ENCODE data around the gene ZFP3.
"Not testable (repeated sequence)": the region's sequence is repeated elsewhere in the genome, so short reads cannot be mapped to it uniquely, and the experiment has no call there.

Gene ZFP3

GRCh38 chr17:5078106-5079028, at the start of gene ZFP3:
TSS of gene ZFP3 (plus strand) at chr17:5078467. CDS start at chr17:5091505, 13,038 bp downstream.
- peak; percentile 98 for DNase-seq

- not testable (repeated sequence) for DNase-seq
Measured at GRCh38 chr17:5030168-5030567, 48.1 kb upstream of the ZFP3 start.

DNA sequence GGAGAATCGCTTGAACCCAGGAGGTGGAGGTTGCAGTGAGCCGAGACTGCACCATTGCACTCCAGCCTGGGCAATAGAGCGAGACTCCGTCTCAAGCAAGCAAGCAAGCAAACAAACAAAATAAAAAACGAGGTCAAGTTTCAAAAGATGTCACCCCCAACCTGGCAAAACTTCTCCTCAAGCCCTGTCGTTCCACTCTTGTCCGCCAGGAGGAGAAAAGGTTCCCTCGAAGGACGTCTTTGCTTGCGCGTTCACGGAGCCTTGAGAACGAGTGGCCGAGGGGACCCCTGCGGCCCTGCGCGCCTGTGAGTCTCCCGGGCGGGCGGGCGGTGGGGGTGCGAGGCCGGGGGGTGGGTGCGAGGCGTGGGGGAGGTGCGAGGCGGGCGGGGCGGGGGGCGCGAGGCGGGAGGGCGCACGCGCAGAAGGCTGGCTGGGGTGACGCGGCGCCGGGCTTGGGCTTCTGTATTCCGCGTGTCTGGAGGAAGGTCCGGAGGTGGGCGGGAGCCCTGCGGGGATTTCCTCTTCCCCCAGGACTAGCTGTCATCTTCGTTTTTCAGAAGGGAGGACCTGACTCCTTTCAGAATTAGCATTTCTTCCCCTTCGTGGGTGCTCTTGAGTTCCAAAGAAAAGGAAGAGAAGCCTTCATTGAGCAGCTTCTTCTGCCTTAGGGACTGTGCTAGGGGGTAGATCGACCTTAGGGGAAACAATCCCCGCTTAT, 46.7 kb upstream of the ZFP3 start:
- DNase-seq, result peak; percentile 93

- no peak for DNase-seq
Measured at GRCh38 chr17:5032865-5033264, 45.4 kb upstream of the ZFP3 start.

DNA sequence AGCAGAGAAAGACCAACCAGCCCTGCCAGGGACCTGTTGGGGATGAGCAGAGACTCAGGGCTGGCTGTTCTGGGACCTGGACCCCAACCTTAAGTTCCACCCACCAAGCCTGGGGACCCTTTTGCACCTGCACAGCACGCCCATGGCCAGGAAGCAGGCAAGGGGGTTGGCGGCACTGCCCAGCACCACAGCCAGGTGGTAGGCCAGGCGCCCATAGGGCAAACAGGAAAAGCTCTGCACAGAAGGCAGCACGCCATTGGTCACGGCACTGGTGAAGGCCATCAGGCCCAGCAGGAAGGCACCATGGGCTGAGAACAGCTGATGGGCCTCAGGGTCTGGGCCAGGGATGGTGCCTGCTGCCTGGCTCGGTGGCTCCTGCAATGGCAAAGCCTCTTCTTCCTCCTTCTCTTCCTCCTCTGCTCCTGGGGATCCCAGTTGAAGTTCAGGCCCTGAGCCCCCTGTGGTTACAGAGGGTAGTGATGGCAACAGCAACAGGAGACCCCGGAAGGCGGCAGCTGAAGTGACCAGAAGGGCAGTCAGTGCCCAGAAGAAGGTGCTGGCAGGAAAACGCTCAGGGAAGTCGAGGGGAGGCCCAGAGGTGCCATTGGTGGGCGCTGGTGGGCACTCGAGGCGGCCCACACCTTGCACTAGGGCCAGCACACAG, 44.8 kb upstream of the ZFP3 start:
- no peak for DNase-seq

DNA sequence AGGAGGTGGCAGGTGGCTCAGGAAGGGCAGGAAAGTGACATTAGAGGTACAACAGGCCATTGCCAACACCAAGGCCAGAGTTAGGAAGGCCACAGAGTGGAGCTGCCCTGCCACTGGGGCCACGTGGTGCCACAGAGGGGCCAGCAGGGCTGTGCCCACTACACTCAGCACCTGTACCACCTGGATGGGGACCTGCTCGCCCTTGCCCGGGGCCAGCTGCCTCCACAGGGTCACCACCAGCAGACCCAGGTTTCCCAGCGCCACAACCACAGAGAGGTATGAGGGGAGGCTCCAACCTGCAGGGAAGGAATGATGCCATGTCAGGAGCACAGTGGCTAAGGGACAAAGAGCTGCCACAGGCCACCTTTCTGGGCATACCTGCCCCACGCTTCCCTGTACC, 44.2 kb upstream of the ZFP3 start:
- DNase-seq, result no peak

- no peak for DNase-seq
Measured at GRCh38 chr17:5034651-5035050, 43.6 kb upstream of the ZFP3 start.

- no peak for DNase-seq
Measured at GRCh38 chr17:5035315-5035714, 43.0 kb upstream of the ZFP3 start, which contains the start of gene SLC52A1. TSS of gene SLC52A1 (minus strand) at chr17:5035426. CDS start at chr17:5034606, 820 bp downstream.

DNA sequence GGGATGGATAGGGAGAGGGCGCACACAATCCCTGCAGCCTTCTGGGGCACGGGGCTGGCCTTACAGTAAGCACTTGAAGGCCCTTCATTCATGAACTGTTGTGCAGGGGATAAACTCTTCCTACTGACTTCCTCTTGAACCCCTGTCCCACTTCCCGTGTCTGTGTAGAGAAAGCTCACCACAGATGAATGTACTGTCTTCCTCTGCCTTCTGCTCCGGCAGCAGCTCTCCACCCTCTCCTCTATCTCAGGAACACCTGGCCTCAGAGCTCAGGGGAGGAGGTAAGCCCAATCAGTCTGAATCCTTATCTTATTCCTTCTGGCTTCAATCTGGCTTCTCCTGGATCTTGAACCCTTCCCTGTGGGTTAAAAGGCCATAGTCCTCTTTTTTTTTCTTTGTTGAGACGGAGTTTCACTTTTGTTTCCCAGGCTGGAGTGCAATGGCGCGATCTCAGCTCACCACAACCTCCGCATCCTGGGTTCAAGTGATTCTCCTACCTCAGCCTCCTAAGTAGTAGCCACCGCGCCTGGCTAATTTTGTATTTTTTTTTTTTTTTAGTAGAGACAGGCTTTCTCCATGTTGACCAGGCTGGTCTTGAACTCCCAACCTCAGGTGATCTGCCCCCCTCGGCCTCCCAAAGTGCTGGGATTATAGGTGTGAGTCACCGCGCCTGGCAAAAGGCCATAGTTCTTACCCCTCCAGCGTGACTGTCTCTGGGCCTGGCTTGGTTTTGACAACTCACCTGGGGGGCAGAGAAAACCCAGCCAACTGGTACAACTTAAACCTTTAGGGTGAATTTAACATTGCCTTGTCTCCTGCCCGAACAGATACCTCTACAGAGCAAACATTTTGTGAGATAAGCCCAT, 35.9 kb upstream of the ZFP3 start:
- peak; percentile 73 for DNase-seq

DNA sequence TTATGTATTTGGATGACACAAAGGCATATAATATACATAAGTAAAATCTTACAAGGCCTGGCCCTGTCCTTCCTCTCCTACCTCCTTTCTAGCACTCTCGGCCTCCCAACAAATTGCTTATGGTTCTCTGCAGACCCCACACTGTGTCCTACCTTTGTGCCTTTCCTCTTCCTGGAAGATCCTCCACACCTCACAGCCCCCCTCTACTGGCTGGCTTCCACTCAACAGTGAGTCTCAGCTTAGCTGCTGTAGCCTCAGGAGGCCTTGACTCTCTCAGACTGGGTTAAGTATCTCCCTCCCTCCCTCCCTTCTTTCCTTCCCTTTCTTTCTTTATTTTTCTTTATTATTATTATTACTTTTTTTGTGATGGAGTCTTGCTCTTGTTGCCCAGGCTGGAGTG, 34.7 kb upstream of the ZFP3 start:
- DNase-seq, result no peak

- no peak for DNase-seq
Measured at GRCh38 chr17:5044630-5045029, 33.6 kb upstream of the ZFP3 start.

DNA sequence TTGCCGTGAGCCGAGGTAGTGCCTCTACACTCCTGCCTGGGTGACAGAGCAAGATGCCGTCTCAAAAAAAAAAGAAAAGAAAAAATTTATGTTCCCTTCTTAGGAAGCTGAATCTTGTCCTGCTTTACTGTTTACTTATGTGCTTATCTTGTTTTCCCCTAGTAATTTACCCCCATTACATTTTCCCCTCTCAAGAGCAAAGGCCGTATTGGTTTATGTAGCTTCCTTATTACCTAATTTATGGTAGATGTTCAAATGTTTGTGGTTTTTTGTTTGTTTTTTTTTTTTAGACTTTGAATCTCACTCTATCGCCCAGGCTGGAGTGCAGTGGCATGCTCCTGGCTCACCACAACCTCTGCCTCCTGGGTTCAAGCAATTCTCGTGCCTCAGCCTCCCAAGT, 32.8 kb upstream of the ZFP3 start:
- no peak for DNase-seq

GRCh38 chr17:5047446-5047845, 30.8 kb upstream of the ZFP3 start:
- DNase-seq, result no peak

DNA sequence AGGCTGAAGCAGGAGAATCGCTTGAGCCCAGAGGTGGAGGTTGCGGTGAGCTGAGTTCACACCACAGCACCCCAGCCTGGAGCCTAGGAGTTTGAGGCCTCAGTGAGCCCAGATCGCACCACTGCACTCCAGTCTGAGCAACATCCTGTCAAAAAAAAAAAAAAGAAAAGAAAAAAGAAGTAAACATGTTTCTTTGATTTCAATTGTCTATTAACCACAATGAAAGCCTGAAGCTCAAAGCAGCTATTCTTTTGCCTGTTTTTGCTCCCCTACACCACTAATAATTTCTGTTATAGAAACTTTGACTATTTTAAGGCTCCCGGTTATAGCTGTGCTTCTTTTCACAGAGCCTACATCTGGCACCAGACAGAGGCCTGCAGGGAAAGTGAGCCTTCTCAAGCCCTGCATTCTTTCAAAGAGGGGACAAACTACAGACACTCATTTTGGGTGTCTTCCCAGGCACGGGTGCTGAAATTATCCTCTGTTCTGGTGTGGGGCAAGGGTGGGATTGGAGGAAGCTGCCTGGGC, 28.9 kb upstream of the ZFP3 start:
- DNase-seq, result no peak

GRCh38 chr17:5050278-5050677, 28.0 kb upstream of the ZFP3 start:
- DNase-seq, result no peak

- DNase-seq, result peak; percentile 91
Measured at GRCh38 chr17:5055543-5055942, 22.7 kb upstream of the ZFP3 start.

DNA sequence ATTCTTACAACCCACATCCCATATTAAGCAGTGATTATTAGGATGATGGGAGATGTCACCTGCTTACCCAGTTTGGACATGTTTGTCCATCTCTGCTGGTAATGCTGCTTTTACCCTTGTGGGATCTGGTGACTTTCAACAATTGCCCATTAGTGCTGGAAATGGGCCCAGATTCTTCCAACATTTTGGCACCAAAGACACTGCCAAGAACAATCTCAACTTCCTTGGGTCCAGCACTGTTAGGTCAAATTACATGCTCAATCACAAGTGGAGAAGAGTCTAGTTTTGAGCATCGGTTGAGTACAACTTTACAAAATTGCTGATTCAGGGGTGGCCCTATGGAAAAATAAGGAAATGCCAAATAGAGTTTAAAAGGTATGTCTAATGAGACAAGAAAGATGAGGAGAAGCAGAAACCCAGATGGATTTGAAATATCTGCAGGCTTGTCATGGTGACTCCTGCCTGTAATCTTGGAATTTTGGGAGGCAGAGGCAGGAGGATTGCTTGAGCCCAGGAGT, 13.0 kb upstream of the ZFP3 start:
- DNase-seq, result no peak

- no peak for DNase-seq
Measured at GRCh38 chr17:5068236-5068635, 10.0 kb upstream of the ZFP3 start.

DNA sequence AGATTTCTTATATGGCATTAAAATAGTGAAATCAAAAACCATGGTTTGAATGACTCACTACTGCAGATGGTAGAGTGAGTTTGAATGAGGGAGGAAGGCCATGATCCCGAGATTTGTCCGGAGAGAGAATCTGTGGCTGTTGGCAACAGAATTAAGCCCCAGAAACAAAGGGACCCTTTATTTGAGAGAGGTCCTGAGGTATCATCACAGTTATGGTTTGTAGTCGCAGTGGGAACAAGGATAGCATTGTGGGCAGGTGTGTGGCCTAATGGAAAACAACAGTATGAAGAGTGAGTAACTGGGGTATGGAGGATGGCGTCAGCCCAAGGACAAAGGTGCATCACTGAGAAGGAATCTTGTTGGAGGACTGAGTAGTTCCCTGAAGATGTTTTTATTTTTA, 8.5 kb upstream of the ZFP3 start:
- no peak for DNase-seq

DNA sequence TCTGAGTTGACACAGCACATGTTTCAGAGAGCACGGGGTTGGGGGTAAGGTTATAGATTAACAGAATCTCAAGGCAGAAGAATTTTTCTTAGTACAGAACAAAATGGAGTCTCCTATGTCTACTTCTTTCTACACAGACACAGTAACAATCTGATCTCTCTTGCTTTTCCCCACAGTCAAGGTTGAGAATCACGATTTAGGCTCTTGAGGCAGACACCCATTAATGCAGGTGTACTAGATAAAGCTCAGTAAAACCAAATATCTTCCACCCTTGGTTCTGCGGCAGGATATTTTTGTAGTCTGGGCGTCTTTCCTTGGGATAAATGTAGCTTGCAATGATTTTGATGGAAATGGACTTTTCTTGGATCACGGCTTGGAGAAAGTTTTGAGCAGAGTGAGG, 2.8 kb upstream of the ZFP3 start:
- DNase-seq, result not testable (repeated sequence)

- DNase-seq, result not testable (repeated sequence)
Measured at GRCh38 chr17:5077275-5077674, 992 bp upstream of the ZFP3 start.

GRCh38 chr17:5077781-5078105, 524 bp upstream of the ZFP3 start:
- no peak for DNase-seq

Data from OCI-M1 (cell line).